K562 (cell line): ENCODE measurements around the gene RECQL5. TPM values are rescaled to one million over a fixed set of nuclear protein-coding genes. Genes with fewer than 3 reads are reported as not detected.

Experiments
- ARID3B ChIP-seq: fragments of 250-450 bp; sonication (Bioruptor Pico); IDR thresholded peaks from 2 replicates; pipeline ENCODE4 v1.4.0; 2020; ENCODE audit warnings: borderline replicate concordance
- CEBPZ ChIP-seq: fragments of 150-350 bp; IDR thresholded peaks from 2 replicates; pipeline ENCODE4 v1.6.1; 2014; ENCODE audit warnings: low read depth, mild to moderate bottlenecking, low read length, borderline replicate concordance
- KLF10 ChIP-seq: fragments of 250-450 bp; sonication (Bioruptor Pico); IDR thresholded peaks from 2 replicates; pipeline ENCODE4 v1.6.1; 2021; ENCODE audit warnings: matching md5 sums
- MIER1 ChIP-seq: fragments of 450-650 bp; IDR thresholded peaks from 2 replicates; pipeline ENCODE4 v1.6.1; 2016; ENCODE audit warnings: antibody characterized with exemption, mild to moderate bottlenecking, low read depth
- SREBF2 ChIP-seq: sonication (generic); formaldehyde crosslinking; IDR thresholded peaks from 2 replicates; pipeline ENCODE4 v1.4.0; 2020; ENCODE audit warnings: mild to moderate bottlenecking, missing genetic modification reagents
- U2AF1 ChIP-seq: fragments of 200-400 bp; formaldehyde crosslinking; optimal IDR thresholded peaks from 2 replicates; pipeline ENCODE3; 2017; ENCODE audit warnings: mild to moderate bottlenecking, low read depth, low read length, moderate library complexity
- USF1 ChIP-seq: sonication (generic); formaldehyde crosslinking; IDR thresholded peaks from 2 replicates; pipeline ENCODE4 v1.9.0; 2022; ENCODE audit warnings: mild to moderate bottlenecking, missing genetic modification reagents
- YBX1 ChIP-seq: fragments of 450-650 bp; IDR thresholded peaks from 2 replicates; pipeline ENCODE4 v1.7.1; 2016; ENCODE audit warnings: mild to moderate bottlenecking
- polyA plus RNA-seq, 8 experiments: library from polyadenylated mRNA; depleted of rRNA in 4 of 8; stranded (reverse) in 5 of 8; unstranded in 3 of 8; fragments of >200 nt; fragmentation: Nextera tagmentation in 2 of 8; fragmentation: Illumina TruSeq in 1 of 8; extraction: Ambion mirVana in 2 of 8; extraction: Trizol in 1 of 8; gene quantifications; 2 replicates each; pipeline versions ENCODE4 v1.2.1 to v1.2.3, GENCODE V29; 2011 to 2014; ENCODE audit warnings: inconsistent platforms in 1 of 8, missing spikeins in 1 of 8
- total RNA-seq, 7 experiments: library from RNA; depleted of rRNA in 6 of 7; stranded (reverse); fragments of >200 nt in 6 of 7; fragmentation: Illumina TruSeq in 2 of 7; extraction: Trizol in 2 of 7; gene quantifications; 2 replicates each; pipeline versions ENCODE4 v1.2.1 to v1.2.3, GENCODE V29; 2011 to 2021; ENCODE audit warnings: low replicate concordance in 1 of 7

The RECQL5 gene
- total and polyA plus RNA-seq, 9 of the 15 experiments (the other 6 are each of a cell fraction or from before 2014, with no cell fraction given), result 4.1 to 34.8 (median 16.4) TPM

GRCh38 chr17:75646638-75646992, 20.3 kb downstream of the RECQL5 start (continued):
- TF ChIP-seq ARID3B (CRISPR knock-in tag) (no peak), SREBF2 (CRISPR knock-in tag) (no peak), U2AF1 (no peak), USF1 (CRISPR knock-in tag) (no peak), KLF10 (CRISPR knock-in tag) (no peak), MIER1 (no peak), YBX1 (no peak), CEBPZ (no peak)
